ENCODE results near the gene ZIC2.

The ZIC2 gene

GRCh38 chr13:99974296-99974938 lies 7.2 kb upstream of the ZIC2 start:
- no CpG with 5 or more reads among the region's 18 CpGs for WGBS (ENCODE audit: extremely low coverage, insufficient coverage, low lambda C conversion rate)
- no peak overlapping the region for H4K8ac ChIP-seq (ENCODE audit: low read depth, low read length)
- H2BK5ac ChIP-seq (ENCODE audit: low read length) = no peak overlapping the region
- H3K4ac ChIP-seq (ENCODE audit: low read depth, low read length) = no peak overlapping the region
- peak overlapping the region; percentile 19 for H3K56ac ChIP-seq (ENCODE audit: low read length)
- H3K4me1 ChIP-seq (ENCODE audit: control insufficient read depth, low read depth, low read length) = peaks cover 9% of the 10 kb centered on the region
- H3K18ac ChIP-seq (ENCODE audit: low read length) = peak overlapping the region; percentile 45
- no peaks in the 10 kb centered on the region for H3K79me1 ChIP-seq (ENCODE audit: low read length)
- H2BK15ac ChIP-seq (replicated peaks; ENCODE audit: low read depth) = no peak overlapping the region
- H2AK5ac ChIP-seq (ENCODE audit: low read length) = no peak overlapping the region
- peak overlapping the region; percentile 41 for H3K9ac ChIP-seq (ENCODE audit: low read length)
- H3K4me3 ChIP-seq (ENCODE audit: low read length) = no peak overlapping the region
- no peak overlapping the region for H4K5ac ChIP-seq (ENCODE audit: low read length)
- peak overlapping the region; percentile 11 for H3K4me2 ChIP-seq (ENCODE audit: low read length)
- no peak for DNase-seq
- no peaks in the 10 kb centered on the region for H3K36me3 ChIP-seq (ENCODE audit: control insufficient read depth, insufficient read depth, low read length)
- H2BK120ac ChIP-seq (ENCODE audit: low read depth, low read length) = no peak overlapping the region
- H3K79me2 ChIP-seq (ENCODE audit: control insufficient read depth, insufficient read depth, low read length) = peaks cover 8% of the 10 kb centered on the region
- no peak overlapping the region for H3K27ac ChIP-seq (ENCODE audit: low read depth, low read length)
- no peak overlapping the region for H3K23ac ChIP-seq (ENCODE audit: low read length)
- no peaks in the 10 kb centered on the region for H3K27me3 ChIP-seq (ENCODE audit: insufficient read depth, low read length, poor library complexity)

- peak overlapping the region; percentile 11 for H3K4me2 ChIP-seq (ENCODE audit: low read length)
- peak overlapping the region; percentile 48 for H3K23ac ChIP-seq (ENCODE audit: low read length)
- no CpG with 5 or more reads among the region's 34 CpGs for WGBS (ENCODE audit: extremely low coverage, insufficient coverage, low lambda C conversion rate)
- H3K27me3 ChIP-seq (ENCODE audit: insufficient read depth, low read length, poor library complexity) = no peaks in the 10 kb centered on the region
- H4K8ac ChIP-seq (ENCODE audit: low read depth, low read length) = no peak overlapping the region
- H3K4me1 ChIP-seq (ENCODE audit: control insufficient read depth, low read depth, low read length) = peaks cover 9% of the 10 kb centered on the region
- H3K4ac ChIP-seq (ENCODE audit: low read depth, low read length) = peak overlapping the region; percentile 46
- no peak overlapping the region for H3K27ac ChIP-seq (ENCODE audit: low read depth, low read length)
- no peak overlapping the region for H2BK5ac ChIP-seq (ENCODE audit: low read length)
- H3K36me3 ChIP-seq (ENCODE audit: control insufficient read depth, insufficient read depth, low read length) = no peaks in the 10 kb centered on the region
- no peak overlapping the region for H2AK5ac ChIP-seq (ENCODE audit: low read length)
- H2BK15ac ChIP-seq (replicated peaks; ENCODE audit: low read depth) = no peak overlapping the region
- DNase-seq = peak; percentile 31
- H3K56ac ChIP-seq (ENCODE audit: low read length) = peak overlapping the region; percentile 19
- peak overlapping the region; percentile 41 for H3K9ac ChIP-seq (ENCODE audit: low read length)
- peak overlapping the region; percentile 45 for H3K18ac ChIP-seq (ENCODE audit: low read length)
- no peaks in the 10 kb centered on the region for H3K79me1 ChIP-seq (ENCODE audit: low read length)
- H3K79me2 ChIP-seq (ENCODE audit: control insufficient read depth, insufficient read depth, low read length) = peaks cover 7% of the 10 kb centered on the region
- no peak overlapping the region for H4K5ac ChIP-seq (ENCODE audit: low read length)
- H3K4me3 ChIP-seq (ENCODE audit: low read length) = no peak overlapping the region
- no peak overlapping the region for H2BK120ac ChIP-seq (ENCODE audit: low read depth, low read length)
These were observed 6.5 kb upstream of the ZIC2 start for GRCh38 chr13:99974939-99975561.

GRCh38 chr13:99975626-99976025 lies 6.0 kb upstream of the ZIC2 start:
- H2BK15ac ChIP-seq (replicated peaks; ENCODE audit: low read depth) = no peak overlapping the region
- peak overlapping the region; percentile 48 for H3K23ac ChIP-seq (ENCODE audit: low read length)
- no peak overlapping the region for H4K5ac ChIP-seq (ENCODE audit: low read length)
- no CpG with 5 or more reads among the region's 19 CpGs for WGBS (ENCODE audit: extremely low coverage, insufficient coverage, low lambda C conversion rate)
- no peak overlapping the region for H3K4me2 ChIP-seq (ENCODE audit: low read length)
- H3K4me1 ChIP-seq (ENCODE audit: control insufficient read depth, low read depth, low read length) = peaks cover 9% of the 10 kb centered on the region
- no peak overlapping the region for H4K8ac ChIP-seq (ENCODE audit: low read depth, low read length)
- H3K36me3 ChIP-seq (ENCODE audit: control insufficient read depth, insufficient read depth, low read length) = no peaks in the 10 kb centered on the region
- peak overlapping the region; percentile 6 for H3K9ac ChIP-seq (ENCODE audit: low read length)
- H2BK5ac ChIP-seq (ENCODE audit: low read length) = no peak overlapping the region
- H2AK5ac ChIP-seq (ENCODE audit: low read length) = no peak overlapping the region
- H3K18ac ChIP-seq (ENCODE audit: low read length) = no peak overlapping the region
- H3K56ac ChIP-seq (ENCODE audit: low read length) = peak overlapping the region; percentile 19
- H3K4me3 ChIP-seq (ENCODE audit: low read length) = no peak overlapping the region
- H3K79me2 ChIP-seq (ENCODE audit: control insufficient read depth, insufficient read depth, low read length) = peaks cover 8% of the 10 kb centered on the region
- no peak overlapping the region for H2BK120ac ChIP-seq (ENCODE audit: low read depth, low read length)
- no peak for DNase-seq
- H3K4ac ChIP-seq (ENCODE audit: low read depth, low read length) = no peak overlapping the region
- no peak overlapping the region for H3K27ac ChIP-seq (ENCODE audit: low read depth, low read length)
- H3K79me1 ChIP-seq (ENCODE audit: low read length) = no peaks in the 10 kb centered on the region
- no peaks in the 10 kb centered on the region for H3K27me3 ChIP-seq (ENCODE audit: insufficient read depth, low read length, poor library complexity)

- no peaks in the 10 kb centered on the region for H3K79me1 ChIP-seq (ENCODE audit: low read length)
- no peak overlapping the region for H4K8ac ChIP-seq (ENCODE audit: low read depth, low read length)
- no peak overlapping the region for H3K56ac ChIP-seq (ENCODE audit: low read length)
- H3K4me3 ChIP-seq (ENCODE audit: low read length) = no peak overlapping the region
- no peak overlapping the region for H3K18ac ChIP-seq (ENCODE audit: low read length)
- no peak overlapping the region for H2BK15ac ChIP-seq (replicated peaks; ENCODE audit: low read depth)
- no peak overlapping the region for H4K5ac ChIP-seq (ENCODE audit: low read length)
- WGBS (ENCODE audit: extremely low coverage, insufficient coverage, low lambda C conversion rate) = no CpG with 5 or more reads among the region's 5 CpGs
- H3K36me3 ChIP-seq (ENCODE audit: control insufficient read depth, insufficient read depth, low read length) = no peaks in the 10 kb centered on the region
- no peak overlapping the region for H3K4me2 ChIP-seq (ENCODE audit: low read length)
- no peak overlapping the region for H2BK120ac ChIP-seq (ENCODE audit: low read depth, low read length)
- peaks cover 9% of the 10 kb centered on the region for H3K4me1 ChIP-seq (ENCODE audit: control insufficient read depth, low read depth, low read length)
- H3K4ac ChIP-seq (ENCODE audit: low read depth, low read length) = no peak overlapping the region
- no peak for DNase-seq
- H2BK5ac ChIP-seq (ENCODE audit: low read length) = no peak overlapping the region
- H3K79me2 ChIP-seq (ENCODE audit: control insufficient read depth, insufficient read depth, low read length) = peaks cover 8% of the 10 kb centered on the region
- H3K9ac ChIP-seq (ENCODE audit: low read length) = no peak overlapping the region
- H3K27me3 ChIP-seq (ENCODE audit: insufficient read depth, low read length, poor library complexity) = no peaks in the 10 kb centered on the region
- no peak overlapping the region for H3K23ac ChIP-seq (ENCODE audit: low read length)
- no peak overlapping the region for H2AK5ac ChIP-seq (ENCODE audit: low read length)
- no peak overlapping the region for H3K27ac ChIP-seq (ENCODE audit: low read depth, low read length)
These were observed 5.0 kb upstream of the ZIC2 start for GRCh38 chr13:99976575-99976974.

- no peak overlapping the region for H2AK5ac ChIP-seq (ENCODE audit: low read length)
- no peak overlapping the region for H2BK15ac ChIP-seq (replicated peaks; ENCODE audit: low read depth)
- H2BK120ac ChIP-seq (ENCODE audit: low read depth, low read length) = no peak overlapping the region
- H3K4ac ChIP-seq (ENCODE audit: low read depth, low read length) = no peak overlapping the region
- peak overlapping the region; percentile 66 for H3K4me2 ChIP-seq (ENCODE audit: low read length)
- no CpG with 5 or more reads among the region's 7 CpGs for WGBS (ENCODE audit: extremely low coverage, insufficient coverage, low lambda C conversion rate)
- H3K79me1 ChIP-seq (ENCODE audit: low read length) = no peaks in the 10 kb centered on the region
- no peak for DNase-seq
- H3K36me3 ChIP-seq (ENCODE audit: control insufficient read depth, insufficient read depth, low read length) = no peaks in the 10 kb centered on the region
- H4K5ac ChIP-seq (ENCODE audit: low read length) = no peak overlapping the region
- H3K79me2 ChIP-seq (ENCODE audit: control insufficient read depth, insufficient read depth, low read length) = peaks cover 15% of the 10 kb centered on the region
- H3K27ac ChIP-seq (ENCODE audit: low read depth, low read length) = no peak overlapping the region
- H3K27me3 ChIP-seq (ENCODE audit: insufficient read depth, low read length, poor library complexity) = no peaks in the 10 kb centered on the region
- H2BK5ac ChIP-seq (ENCODE audit: low read length) = no peak overlapping the region
- peak overlapping the region; percentile 79 for H3K9ac ChIP-seq (ENCODE audit: low read length)
- H3K4me3 ChIP-seq (ENCODE audit: low read length) = no peak overlapping the region
- peaks cover 6% of the 10 kb centered on the region for H3K4me1 ChIP-seq (ENCODE audit: control insufficient read depth, low read depth, low read length)
- peak overlapping the region; percentile 97 for H3K56ac ChIP-seq (ENCODE audit: low read length)
- peak overlapping the region; percentile 83 for H3K18ac ChIP-seq (ENCODE audit: low read length)
- H3K23ac ChIP-seq (ENCODE audit: low read length) = no peak overlapping the region
- no peak overlapping the region for H4K8ac ChIP-seq (ENCODE audit: low read depth, low read length)
These were observed 4.2 kb upstream of the ZIC2 start for GRCh38 chr13:99977334-99977911.
